BJ (cell line): ENCODE measurements around the gene EPS8. TPM values are rescaled to one million over a fixed set of nuclear protein-coding genes. Genes with fewer than 3 reads are reported as not detected.
"Not testable (repeated sequence)": the region's sequence is repeated elsewhere in the genome, so short reads cannot be mapped to it uniquely, and the experiment has no call there.

Experiments used
- CTCF ChIA-PET: fragments of 350-600 bp; formaldehyde crosslinking; extraction: SDS; loops from one replicate; lab custom pipeline; 2021; ENCODE audit warnings: antibody characterized with exemption, inconsistent platforms; lab: Yijun Ruan, JAX
- POLR2A ChIA-PET: fragments of 300-600 bp; sonication (Branson Sonifier 250); formaldehyde crosslinking; extraction: SDS; loops from one replicate; lab custom pipeline; 2021; ENCODE audit warnings: antibody characterized with exemption; lab: Charles Lee
- DNase-seq: peaks from one replicate; pipeline ENCODE4 v3.0.0-alpha.2; 2011; ENCODE audit warnings: low read depth
- H3K27me3 ChIP-seq: 2 replicates; pipeline ENCODE4 v1.6.0; 2011; ENCODE audit warnings: low read length; ENCODE audit not compliant: control insufficient read depth, insufficient read depth
- H3K36me3 ChIP-seq: 2 replicates; pipeline ENCODE4 v1.5.1; 2011; ENCODE audit warnings: low read length; ENCODE audit not compliant: control insufficient read depth, insufficient read depth
- H3K4me3 ChIP-seq: 2 replicates; pipeline ENCODE4 v1.5.1; 2011; ENCODE audit warnings: low read depth, mild to moderate bottlenecking, control low read depth, low read length
- polyA plus RNA-seq: library from polyadenylated mRNA; depleted of rRNA; stranded (reverse); fragments of >200 nt; gene quantifications from 2 replicates; pipeline ENCODE4 v1.2.3, GENCODE V29; 2011
- TF ChIP-seq, protein P1 (sequence below): IDR thresholded peaks from 2 replicates; pipeline ENCODE4 v1.5.1; 2011; ENCODE audit warnings: low read depth, mild to moderate bottlenecking, control low read depth, inconsistent platforms, low read length, moderate library complexity; ENCODE audit not compliant: insufficient read depth

The EPS8 gene
- polyA plus RNA-seq, 1 experiment = 118 TPM

GRCh38 chr12:15625075-15625474, 164.1 kb downstream of the EPS8 start:
- CTCF ChIA-PET = interaction anchor here (0.6 kb wide), 2 partner anchors 17 to 49 kb away, joined by 3 read pairs; no protein-coding TSS in a partner anchor
- Histone ChIP-seq H3K36me3 (peaks cover 1% of the 10 kb centered on the region), H3K27me3 (no peaks in the 10 kb centered on the region), H3K4me3 (no peak overlapping the region)
- no peak for DNase-seq
- POLR2A ChIA-PET = no interaction called here
- TF ChIP-seq, protein P1, sequence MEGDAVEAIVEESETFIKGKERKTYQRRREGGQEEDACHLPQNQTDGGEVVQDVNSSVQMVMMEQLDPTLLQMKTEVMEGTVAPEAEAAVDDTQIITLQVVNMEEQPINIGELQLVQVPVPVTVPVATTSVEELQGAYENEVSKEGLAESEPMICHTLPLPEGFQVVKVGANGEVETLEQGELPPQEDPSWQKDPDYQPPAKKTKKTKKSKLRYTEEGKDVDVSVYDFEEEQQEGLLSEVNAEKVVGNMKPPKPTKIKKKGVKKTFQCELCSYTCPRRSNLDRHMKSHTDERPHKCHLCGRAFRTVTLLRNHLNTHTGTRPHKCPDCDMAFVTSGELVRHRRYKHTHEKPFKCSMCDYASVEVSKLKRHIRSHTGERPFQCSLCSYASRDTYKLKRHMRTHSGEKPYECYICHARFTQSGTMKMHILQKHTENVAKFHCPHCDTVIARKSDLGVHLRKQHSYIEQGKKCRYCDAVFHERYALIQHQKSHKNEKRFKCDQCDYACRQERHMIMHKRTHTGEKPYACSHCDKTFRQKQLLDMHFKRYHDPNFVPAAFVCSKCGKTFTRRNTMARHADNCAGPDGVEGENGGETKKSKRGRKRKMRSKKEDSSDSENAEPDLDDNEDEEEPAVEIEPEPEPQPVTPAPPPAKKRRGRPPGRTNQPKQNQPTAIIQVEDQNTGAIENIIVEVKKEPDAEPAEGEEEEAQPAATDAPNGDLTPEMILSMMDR = no peak

- TF ChIP-seq, protein P1 = no peak
Observed at GRCh38 chr12:15620741-15621539, 168.2 kb downstream of the EPS8 start.

DNA sequence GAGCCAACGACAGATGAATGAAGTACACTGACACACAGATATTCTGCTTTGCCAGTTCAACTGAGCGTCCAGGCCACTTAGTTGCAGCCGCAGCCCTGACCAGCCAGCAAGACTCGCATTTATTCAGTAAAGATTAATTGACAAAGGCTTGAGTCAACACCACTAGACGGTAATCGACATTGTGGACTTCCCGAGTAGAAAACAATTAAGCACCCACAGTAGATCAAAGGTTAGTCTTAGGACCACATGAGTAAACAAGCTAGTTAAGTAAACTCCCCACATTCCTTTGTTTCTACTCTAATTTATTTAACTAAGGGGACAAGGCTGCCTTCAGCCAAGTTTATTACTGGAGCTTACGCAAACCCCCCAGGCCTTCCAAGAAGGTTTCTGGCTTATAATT, 172.7 kb downstream of the EPS8 start:
- H3K27me3 ChIP-seq, H3K36me3 ChIP-seq, H3K4me3 ChIP-seq, POLR2A ChIA-PET, CTCF ChIA-PET, DNase-seq: not testable (repeated sequence)

More at GRCh38 chr12:15620741-15621539, 168.2 kb downstream of the EPS8 start:
- H3K27me3 ChIP-seq = no peaks in the 10 kb centered on the region
- ChIA-PET POLR2A (no interaction called here), CTCF (interaction anchor here (1.2 kb wide), 1 partner anchor 16 kb away, joined by 3 read pairs; no protein-coding TSS in a partner anchor)
- no peak for DNase-seq
- H3K4me3 ChIP-seq = no peak overlapping the region
- peaks cover 1% of the 10 kb centered on the region for H3K36me3 ChIP-seq

- ChIA-PET POLR2A (no interaction called here), CTCF (interaction anchor here (0.9 kb wide), 1 partner anchor 238 kb away, joined by 3 read pairs; no protein-coding TSS in a partner anchor)
- no peaks in the 10 kb centered on the region for H3K27me3 ChIP-seq
- H3K36me3 ChIP-seq = no peaks in the 10 kb centered on the region
- DNase-seq = no peak
- H3K4me3 ChIP-seq = no peak overlapping the region
- TF ChIP-seq, protein P1 = no peak
Observed at GRCh38 chr12:15613981-15614380, 175.2 kb downstream of the EPS8 start.

DNA sequence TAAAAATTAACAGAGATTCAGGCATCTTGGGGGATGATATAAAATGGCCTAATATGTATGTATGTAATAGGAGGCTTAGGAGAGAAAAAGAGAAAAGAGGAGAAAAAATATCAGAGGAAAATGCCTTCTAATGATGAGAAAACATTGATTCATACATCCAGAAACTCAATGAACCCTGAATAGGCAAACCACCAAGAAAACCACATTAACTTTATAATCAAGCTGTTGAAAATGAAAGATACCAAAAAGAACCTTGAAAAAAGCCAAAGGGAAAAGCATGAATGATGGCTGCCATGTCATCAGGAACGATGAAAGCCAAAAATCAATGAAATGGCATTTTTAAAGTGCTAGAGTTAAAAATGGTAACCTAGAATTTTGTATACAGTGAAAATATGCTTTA, 180.2 kb downstream of the EPS8 start:
- H3K27me3 ChIP-seq = no peaks in the 10 kb centered on the region
- no peak for DNase-seq
- CTCF ChIA-PET = interaction anchor here (1.2 to 1.7 kb wide), 2 partner anchors 25 to 248 kb away, joined by 3 read pairs; no protein-coding TSS in a partner anchor
- POLR2A ChIA-PET = no interaction called here
- H3K4me3 ChIP-seq = no peak overlapping the region
- TF ChIP-seq, protein P1 = no peak
- H3K36me3 ChIP-seq = no peaks in the 10 kb centered on the region
